Measurements from ENCODE around the gene NEO1. TPM values are rescaled to one million over a fixed set of nuclear protein-coding genes. Genes with fewer than 3 reads are reported as not detected.

Gene NEO1
- total RNA-seq, 1 donor from 2014 or later = 136 TPM

DNA sequence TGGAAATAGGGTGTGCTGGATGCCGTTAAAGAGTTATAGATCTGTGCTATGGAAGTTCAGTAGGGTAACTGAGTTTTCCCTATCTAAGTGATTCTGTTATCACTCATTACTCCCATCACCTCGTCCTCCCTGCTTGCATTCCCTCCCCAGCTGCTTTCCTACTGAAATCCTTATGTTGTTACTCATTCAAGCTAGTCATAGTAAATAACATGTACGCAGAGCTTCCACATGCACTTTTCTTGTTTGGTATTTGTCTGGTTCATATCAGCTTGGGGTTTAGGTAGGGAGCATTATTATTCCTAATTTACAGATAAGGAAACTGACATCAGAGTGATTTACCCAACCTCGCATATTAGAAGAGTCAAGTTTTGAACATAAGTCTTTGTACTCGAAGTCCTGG is 181.4 kb downstream of the NEO1 start:
- no peak overlapping the region for H3K27ac Mint-ChIP-seq
- no peak for DNase-seq (ENCODE audit: low spot score in 2 of 2, unreplicated experiment in 2 of 2)

DNA sequence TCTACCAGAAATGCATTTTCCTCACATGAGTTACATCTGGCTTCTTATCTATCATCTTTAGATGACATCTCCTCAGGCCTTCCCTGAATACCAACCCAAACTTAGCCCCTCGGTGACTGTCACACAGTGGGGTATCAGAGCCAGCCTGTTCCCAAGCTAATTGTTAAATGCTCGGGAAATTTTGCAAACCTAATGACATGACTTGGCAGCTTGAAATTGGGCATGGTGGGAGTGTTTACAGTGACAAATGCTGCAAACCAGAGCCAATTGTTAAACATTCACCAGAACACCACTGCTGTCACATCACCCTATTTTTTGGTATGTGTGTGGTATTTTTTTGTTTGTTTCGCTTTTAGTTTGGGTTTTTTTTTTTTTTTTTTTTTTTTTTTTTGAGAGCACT is 185.6 kb downstream of the NEO1 start:
- peaks cover 8% of the 10 kb centered on the region for H3K36me3 Mint-ChIP-seq
- TF ChIP-seq CTCF (IDR thresholded peaks at IDR 0.05; ENCODE audit: unreplicated experiment) = no peak
- no peak overlapping the region for H3K27ac Mint-ChIP-seq
- no peak overlapping the region for H3K4me3 Mint-ChIP-seq
- no peaks in the 10 kb centered on the region for H3K27me3 Mint-ChIP-seq (ENCODE audit: low read depth)
- H3K4me1 Mint-ChIP-seq = no peaks in the 10 kb centered on the region
- H3K9me3 Mint-ChIP-seq = no peaks in the 10 kb centered on the region
- DNase-seq (ENCODE audit: low spot score in 2 of 2, unreplicated experiment in 2 of 2) = no peak

More for the DNA sequence above, 181.4 kb downstream of the NEO1 start:
- H3K9me3 Mint-ChIP-seq = peaks cover 15% of the 10 kb centered on the region
- H3K36me3 Mint-ChIP-seq = peaks cover 24% of the 10 kb centered on the region
- no peaks in the 10 kb centered on the region for H3K27me3 Mint-ChIP-seq (ENCODE audit: low read depth)
- no peak for TF ChIP-seq CTCF (IDR thresholded peaks at IDR 0.05; ENCODE audit: unreplicated experiment)
- H3K4me1 Mint-ChIP-seq = no peaks in the 10 kb centered on the region
- H3K4me3 Mint-ChIP-seq = no peak overlapping the region

DNA sequence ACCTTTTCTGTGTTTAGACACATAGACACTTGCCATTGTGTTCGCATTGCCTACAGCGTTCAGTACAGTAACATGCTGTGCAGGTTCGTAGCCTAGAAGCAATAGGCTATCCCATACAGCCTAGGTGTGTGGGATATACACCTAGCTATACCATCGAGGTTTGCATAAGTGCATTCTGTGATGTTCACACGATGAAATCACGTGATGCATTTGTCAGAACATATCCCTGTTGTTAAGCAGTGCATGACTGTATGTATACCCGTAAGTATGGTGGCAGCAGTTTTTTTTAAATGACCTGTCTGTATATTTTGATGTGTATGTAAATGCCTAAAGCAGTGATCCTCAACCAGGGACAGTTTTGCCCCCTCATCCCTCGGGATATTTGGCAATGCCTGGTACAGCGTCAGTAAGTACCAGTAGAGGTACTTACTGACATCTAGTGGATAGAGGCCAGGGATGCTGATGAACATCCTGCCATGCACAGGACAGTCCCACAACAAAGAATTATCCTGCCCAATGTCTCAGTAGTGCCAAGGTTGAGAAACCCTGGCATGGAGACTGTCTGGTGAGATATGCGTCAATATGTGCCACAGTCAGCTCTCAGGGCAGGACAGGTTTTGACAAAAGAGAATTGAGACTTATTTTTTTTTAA is 187.4 kb downstream of the NEO1 start:
- H3K27me3 Mint-ChIP-seq (ENCODE audit: low read depth) = no peaks in the 10 kb centered on the region
- TF ChIP-seq CTCF (IDR thresholded peaks at IDR 0.05; ENCODE audit: unreplicated experiment) = no peak
- DNase-seq (ENCODE audit: low spot score in 2 of 2, unreplicated experiment in 2 of 2) = no peak
- no peaks in the 10 kb centered on the region for H3K4me1 Mint-ChIP-seq
- no peak overlapping the region for H3K4me3 Mint-ChIP-seq
- no peak overlapping the region for H3K27ac Mint-ChIP-seq
- H3K36me3 Mint-ChIP-seq = peaks cover 9% of the 10 kb centered on the region
- no peaks in the 10 kb centered on the region for H3K9me3 Mint-ChIP-seq

DNA sequence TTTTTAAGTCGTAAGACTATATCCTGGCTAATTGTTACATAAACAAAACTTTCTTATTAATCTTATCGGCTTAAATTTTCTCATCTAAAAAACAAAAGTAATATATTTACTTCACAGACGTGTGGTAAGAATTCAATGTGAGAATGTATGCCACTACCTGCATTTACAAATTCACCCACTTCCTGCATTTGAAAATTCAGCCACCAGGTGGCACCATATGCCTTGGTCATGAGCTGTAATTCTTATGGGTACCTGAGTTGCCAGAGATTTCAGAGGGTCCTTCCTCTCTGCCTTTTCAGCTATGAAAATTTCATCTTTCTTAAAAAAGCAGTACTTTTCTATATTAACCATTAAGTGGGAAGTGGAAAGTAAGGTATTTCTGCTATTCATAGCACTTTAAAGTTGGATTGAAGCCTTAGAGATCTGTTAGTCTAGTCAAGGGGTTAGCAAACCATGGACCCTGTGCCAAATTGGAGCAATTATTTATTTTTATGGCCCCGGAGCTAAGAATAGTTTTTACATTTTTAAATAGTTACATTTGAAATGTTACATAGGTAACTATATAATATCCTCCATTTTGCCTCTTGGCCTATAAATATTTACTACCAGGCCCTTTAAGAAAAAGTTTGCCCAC is 188.7 kb downstream of the NEO1 start:
- Mint-ChIP-seq H3K36me3 (peaks cover 13% of the 10 kb centered on the region), H3K27ac (no peak overlapping the region), H3K4me3 (no peak overlapping the region), H3K27me3 (ENCODE audit: low read depth) (no peaks in the 10 kb centered on the region), H3K9me3 (no peaks in the 10 kb centered on the region), H3K4me1 (no peaks in the 10 kb centered on the region)
- peak; percentile 96 for TF ChIP-seq CTCF (IDR thresholded peaks at IDR 0.05; ENCODE audit: unreplicated experiment)
- peak; percentile 45 to 79 for DNase-seq (ENCODE audit: low spot score in 2 of 2, unreplicated experiment in 2 of 2)

- H3K4me1 Mint-ChIP-seq = no peaks in the 10 kb centered on the region
- no peak for TF ChIP-seq CTCF (IDR thresholded peaks at IDR 0.05; ENCODE audit: unreplicated experiment)
- no peak overlapping the region for H3K4me3 Mint-ChIP-seq
- no peak overlapping the region for H3K27ac Mint-ChIP-seq
- H3K27me3 Mint-ChIP-seq (ENCODE audit: low read depth) = no peaks in the 10 kb centered on the region
- H3K9me3 Mint-ChIP-seq = no peaks in the 10 kb centered on the region
- H3K36me3 Mint-ChIP-seq = peaks cover 19% of the 10 kb centered on the region
- DNase-seq (ENCODE audit: low spot score in 2 of 2, unreplicated experiment in 2 of 2) = no peak
These were observed 192.1 kb downstream of the NEO1 start for GRCh38 chr15:73244333-73244732.
